Lung (tissue), 16 donors: Measurements from ENCODE around the gene COL6A5. TPM values are rescaled to one million over a fixed set of nuclear protein-coding genes. Genes with fewer than 3 reads are reported as not detected.
A peak's percentile ranks its signal among the peaks of the same experiment; 100 is the strongest.

ENCODE experiments used
- ATAC-seq: fragments of 200-7000 bp; cut with Tn5 transposase; one replicate; pipeline ENCODE4 v1.9.1; 2020; ENCODE audit warnings: moderate number of reproducible peaks; ENCODE audit not compliant: insufficient read depth, low FRiP score
- DNase-seq, 3 donors: peaks; one replicate each; pipeline ENCODE4 v3.0.0-alpha.2; 2013 to 2017
- H3K27ac ChIP-seq, 2 donors: one replicate each; pipeline ENCODE4 v1.5.1; 2013; ENCODE audit warnings: mild to moderate bottlenecking in 2 of 2, moderate library complexity in 2 of 2, control low read depth in 1 of 2, inconsistent platforms in 1 of 2, low read depth in 1 of 2, low read length in 1 of 2
- H3K27me3 ChIP-seq, 3 donors: one replicate each; pipeline ENCODE4 v1.5.1; 2013; ENCODE audit warnings: low read length in 2 of 3; ENCODE audit not compliant: control insufficient read depth in 3 of 3, insufficient read depth in 3 of 3
- H3K36me3 ChIP-seq, 4 donors: one replicate each; pipeline ENCODE4 v1.5.1; 2013; ENCODE audit warnings: low read length in 4 of 4, mild to moderate bottlenecking in 1 of 4, moderate library complexity in 1 of 4; ENCODE audit not compliant: control insufficient read depth in 4 of 4, insufficient read depth in 4 of 4
- H3K4me1 ChIP-seq, 5 donors: one replicate each; pipeline ENCODE4 v1.5.1; 2013; ENCODE audit warnings: low read length in 5 of 5, mild to moderate bottlenecking in 2 of 5, moderate library complexity in 1 of 5; ENCODE audit not compliant: control insufficient read depth in 5 of 5, insufficient read depth in 5 of 5
- H3K4me3 ChIP-seq: one replicate; pipeline ENCODE4 v1.5.1; 2013; ENCODE audit warnings: mild to moderate bottlenecking, control low read depth, moderate library complexity
- H3K9ac ChIP-seq, 2 donors: one replicate each; pipeline ENCODE4 v1.5.1; 2013; ENCODE audit warnings: low read length in 2 of 2, control low read depth in 1 of 2; ENCODE audit not compliant: insufficient read depth in 1 of 2
- H3K9me3 ChIP-seq, 4 donors: one replicate each; pipeline ENCODE4 v1.5.1; 2013; ENCODE audit warnings: low read length in 3 of 4, mild to moderate bottlenecking in 1 of 4, moderate library complexity in 1 of 4; ENCODE audit not compliant: control insufficient read depth in 4 of 4, insufficient read depth in 3 of 4
- WGBS, 2 donors: extraction: QIAGEN DNeasy Blood & Tissue Kit; methylation state at CpG; one replicate each; pipeline ENCODE4 v1.1.7; 2013; 5-methylcytosine and 5-hydroxymethylcytosine counted together
- long read RNA-seq, 5 donors: transcript quantifications; one replicate each; lab custom pipeline, GENCODE V29; 2026
- polyA plus RNA-seq, 2 donors: library from polyadenylated mRNA; stranded (reverse); fragments of 200-250 nt; gene quantifications; one replicate each; pipeline ENCODE4 v1.2.1, GENCODE V29; 2013
- total RNA-seq, 2 donors: library from RNA; depleted of rRNA in 1 of 2; stranded (reverse); fragments of >200 nt in 1 of 2; gene quantifications; one replicate each; pipeline ENCODE4 v1.2.1, GENCODE V29; 2014 to 2021
- TF ChIP-seq, protein P1 (sequence below): IDR thresholded peaks from 2 replicates; pipeline ENCODE4 v1.5.1; 2012; ENCODE audit warnings: mild to moderate bottlenecking; ENCODE audit errors: control extremely low read depth, extremely low read depth
- donor health status: control.
- donor health status: control.
- donor health status: Bipolar disorder and iron deficiency.
- donor health status: healthy.
- donor health status: DM: yes; HTN: yes; CAD: no.

Gene COL6A5
- 1 to 10 TPM; 7.4 to 9.4 TPM for total RNA-seq
- 1 to 10 TPM in 1 of 2 donors, under 1 TPM in 1; 0.90 to 1.5 TPM for polyA plus RNA-seq
- long read RNA-seq, donor 1: 0 reads
- long read RNA-seq, donor 2: 0 reads
- long read RNA-seq, donor 3: 0 reads
- long read RNA-seq, donor 4: 0 reads
- long read RNA-seq, donor 5, partial matches to known transcripts: 0 of 1 reads
- long read RNA-seq, donor 5, other reads (novel, unspliced or antisense): 0 of 1 reads

DNA sequence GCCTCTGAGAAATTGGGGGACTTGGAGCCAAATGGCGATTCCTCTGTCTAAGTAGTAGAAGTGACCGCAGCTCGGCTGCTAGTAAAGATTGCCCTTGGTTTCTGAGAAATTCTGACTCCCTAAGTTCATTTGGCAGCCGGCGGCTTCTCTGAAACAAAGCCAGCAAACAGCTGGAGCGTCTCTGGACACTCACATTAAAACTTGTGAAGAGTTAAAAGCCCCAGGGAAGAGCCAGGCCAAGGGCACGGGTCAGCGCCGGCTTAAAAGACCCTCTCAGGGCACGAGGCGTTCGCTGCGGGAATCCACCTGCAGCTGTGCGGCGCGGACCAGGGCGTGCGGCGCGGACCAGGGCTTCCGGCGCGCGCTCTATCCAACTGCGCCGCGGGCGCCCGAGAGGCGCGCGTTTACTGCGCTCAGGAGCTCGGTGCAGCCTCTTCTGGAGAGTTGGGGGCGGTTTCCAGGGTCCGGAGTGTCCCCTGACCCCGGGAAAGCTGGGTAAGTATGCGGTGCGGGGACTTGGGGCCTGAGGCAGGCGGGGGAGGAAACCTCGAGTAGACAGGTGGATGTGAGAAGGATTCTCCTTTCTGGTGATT lies at the start of gene COL6A5:
Gene COL6A5, plus strand, starts transcription at position 186 of the 593 bp plus-strand sequence. CDS start 27,967 bp downstream, outside the sequence.
- Histone ChIP-seq H3K9me3 (no peaks in the 10 kb centered on the region), H3K4me3 (no peak within 1 kb of the TSS), H3K27me3 (peaks cover 0 to 9% (median 0%) of the 10 kb centered on the region in 3 donors), H3K9ac (peak within 1 kb of the TSS in 1 of 2 donors; percentile 27), H3K36me3 (no peaks in the 10 kb centered on the region), H3K27ac (no peak within 1 kb of the TSS), H3K4me1 (peaks cover 0 to 15% (median 0%) of the 10 kb centered on the region in 5 donors)
- ATAC-seq (no peak), DNase-seq (peak; percentile 93 to 97 (median 97))
- TF ChIP-seq, protein P1, sequence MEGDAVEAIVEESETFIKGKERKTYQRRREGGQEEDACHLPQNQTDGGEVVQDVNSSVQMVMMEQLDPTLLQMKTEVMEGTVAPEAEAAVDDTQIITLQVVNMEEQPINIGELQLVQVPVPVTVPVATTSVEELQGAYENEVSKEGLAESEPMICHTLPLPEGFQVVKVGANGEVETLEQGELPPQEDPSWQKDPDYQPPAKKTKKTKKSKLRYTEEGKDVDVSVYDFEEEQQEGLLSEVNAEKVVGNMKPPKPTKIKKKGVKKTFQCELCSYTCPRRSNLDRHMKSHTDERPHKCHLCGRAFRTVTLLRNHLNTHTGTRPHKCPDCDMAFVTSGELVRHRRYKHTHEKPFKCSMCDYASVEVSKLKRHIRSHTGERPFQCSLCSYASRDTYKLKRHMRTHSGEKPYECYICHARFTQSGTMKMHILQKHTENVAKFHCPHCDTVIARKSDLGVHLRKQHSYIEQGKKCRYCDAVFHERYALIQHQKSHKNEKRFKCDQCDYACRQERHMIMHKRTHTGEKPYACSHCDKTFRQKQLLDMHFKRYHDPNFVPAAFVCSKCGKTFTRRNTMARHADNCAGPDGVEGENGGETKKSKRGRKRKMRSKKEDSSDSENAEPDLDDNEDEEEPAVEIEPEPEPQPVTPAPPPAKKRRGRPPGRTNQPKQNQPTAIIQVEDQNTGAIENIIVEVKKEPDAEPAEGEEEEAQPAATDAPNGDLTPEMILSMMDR: no peak
- 2% methylated on average over 33 to 41 of the region's 41 CpGs for WGBS, 2 donors

DNA sequence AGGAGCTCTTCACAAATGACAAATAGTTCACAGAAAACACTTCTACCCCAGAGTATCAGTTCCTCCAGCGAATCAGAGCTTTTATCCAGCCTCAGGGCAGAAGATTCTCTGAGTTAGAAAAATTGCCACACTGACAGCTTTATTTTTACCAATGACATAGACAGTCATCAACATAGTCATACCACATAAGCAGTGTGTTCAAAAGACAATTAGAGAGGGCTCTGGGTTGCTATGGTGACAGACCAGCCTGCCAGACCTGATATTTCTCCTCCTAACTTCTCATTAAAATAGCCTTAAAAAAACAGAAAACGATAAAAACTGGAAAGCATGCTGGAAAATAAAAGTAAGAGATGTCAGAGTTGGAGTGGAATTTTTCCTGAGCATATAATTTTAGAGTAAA lies 45.9 kb upstream of the COL6A5 start:
- TF ChIP-seq, protein P1: no peak
- H3K36me3 ChIP-seq: no peaks in the 10 kb centered on the region
- H3K4me3 ChIP-seq: no peak overlapping the region
- no peak overlapping the region for H3K9ac ChIP-seq
- DNase-seq: no peak
- no peaks in the 10 kb centered on the region for H3K9me3 ChIP-seq
- H3K27me3 ChIP-seq: no peaks in the 10 kb centered on the region
- H3K27ac ChIP-seq: no peak overlapping the region
- no peaks in the 10 kb centered on the region for H3K4me1 ChIP-seq
- ATAC-seq: no peak
- 69 to 78% methylated on average over 2 of the region's 2 CpGs for WGBS, 2 donors

DNA sequence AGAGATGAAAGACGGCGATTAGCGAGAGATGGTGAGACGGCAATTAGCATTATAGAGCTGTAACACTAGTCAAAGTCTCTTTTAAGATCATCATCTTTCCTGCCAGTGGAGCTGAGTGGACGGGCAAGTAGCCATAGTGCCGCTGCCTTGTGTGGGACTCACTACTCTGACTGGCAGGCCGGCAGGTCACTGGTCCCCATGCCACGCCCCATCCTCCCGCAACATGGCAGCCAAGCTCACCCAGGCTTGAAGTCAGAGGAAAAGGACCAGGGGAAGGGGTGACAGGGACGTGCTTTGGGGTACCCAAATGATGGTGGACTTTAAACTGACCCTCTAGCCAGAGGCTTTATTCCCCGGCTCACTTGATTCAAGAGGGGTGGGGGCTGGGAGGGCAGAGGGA lies 44.6 kb upstream of the COL6A5 start:
- TF ChIP-seq, protein P1: no peak
- 92% methylated on average over 11 of the region's 11 CpGs for WGBS, 2 donors

More for the DNA sequence above, 44.6 kb upstream of the COL6A5 start:
- H3K4me1 ChIP-seq: no peaks in the 10 kb centered on the region
- no peaks in the 10 kb centered on the region for H3K27me3 ChIP-seq
- no peak overlapping the region for H3K4me3 ChIP-seq
- H3K27ac ChIP-seq: no peak overlapping the region
- H3K9me3 ChIP-seq: no peaks in the 10 kb centered on the region
- no peaks in the 10 kb centered on the region for H3K36me3 ChIP-seq
- no peak for DNase-seq
- no peak overlapping the region for H3K9ac ChIP-seq
- no peak for ATAC-seq
